IMR-90 (cell line): ENCODE data around the gene RAPGEF2. TPM values are rescaled to one million over a fixed set of nuclear protein-coding genes. Genes with fewer than 3 reads are reported as not detected.

Experiments used
- ATAC-seq: fragments of 200-7000 bp; cut with Tn5 transposase; 2 replicates; pipeline ENCODE4 v1.9.1; 2020; ENCODE audit warnings: low read depth, mild to moderate bottlenecking, moderate library complexity
- BruUV-seq: library from RNA; stranded (reverse); fragments of 400-500 nt; replicated peaks from 2 replicates; lab custom pipeline; 2021; lab: Mats Ljungman, UMichigan
- CTCF ChIA-PET: fragments of 300-600 bp; formaldehyde crosslinking; extraction: SDS; loops from one replicate; lab custom pipeline; 2021; ENCODE audit warnings: antibody characterized with exemption; lab: Yijun Ruan, JAX
- POLR2A ChIA-PET: fragments of 300-600 bp; sonication (Branson Sonifier 250); formaldehyde crosslinking; loops from one replicate; lab custom pipeline; 2022; ENCODE audit warnings: antibody characterized with exemption; ENCODE audit not compliant: unreplicated experiment; lab: Charles Lee
- DNase-seq: peaks from one replicate; pipeline ENCODE4 v3.0.0; 2013
- H2AFZ ChIP-seq: replicated peaks from 2 replicates; pipeline ENCODE3; 2013; ENCODE audit warnings: low read length, mild to moderate bottlenecking; ENCODE audit not compliant: poor library complexity
- H2AK5ac ChIP-seq: 2 replicates; pipeline ENCODE4 v1.6.1; 2013; ENCODE audit warnings: low read depth, low read length, inconsistent platforms
- H2AK9ac ChIP-seq: replicated peaks from 2 replicates; pipeline ENCODE3; 2013; ENCODE audit warnings: mild to moderate bottlenecking, low read depth, low read length, moderate library complexity; ENCODE audit not compliant: poor library complexity
- H2BK120ac ChIP-seq: 2 replicates; pipeline ENCODE4 v1.6.1; 2013; ENCODE audit warnings: low read depth, low read length, inconsistent platforms
- H2BK15ac ChIP-seq: 3 replicates; pipeline ENCODE4 v1.6.1; 2013; ENCODE audit warnings: low read depth, low read length, inconsistent platforms
- H2BK20ac ChIP-seq: 2 replicates; pipeline ENCODE4 v1.6.1; 2013; ENCODE audit warnings: low read depth, mild to moderate bottlenecking, inconsistent platforms, low read length, moderate library complexity
- H2BK5ac ChIP-seq: 2 replicates; pipeline ENCODE4 v1.6.1; 2013; ENCODE audit warnings: mild to moderate bottlenecking, low read depth, low read length, inconsistent platforms; ENCODE audit not compliant: poor library complexity, severe bottlenecking
- H3K14ac ChIP-seq: replicated peaks from 2 replicates; pipeline ENCODE4 v1.6.1; 2013; ENCODE audit warnings: low read depth, low read length, inconsistent platforms
- H3K18ac ChIP-seq: 2 replicates; pipeline ENCODE4 v1.6.1; 2013; ENCODE audit warnings: low read depth, low read length, control low read depth
- H3K23ac ChIP-seq: 2 replicates; pipeline ENCODE4 v1.6.1; 2013; ENCODE audit warnings: low read depth, low read length, inconsistent platforms
- H3K27ac ChIP-seq: 2 replicates; pipeline ENCODE4 v1.5.1; 2013; ENCODE audit warnings: mild to moderate bottlenecking, control low read depth, low read length; ENCODE audit not compliant: insufficient read depth
- H3K27me3 ChIP-seq: 2 replicates; pipeline ENCODE4 v1.6.1; 2013; ENCODE audit warnings: low read length; ENCODE audit not compliant: control insufficient read depth, insufficient read depth
- H3K36me3 ChIP-seq: 2 replicates; pipeline ENCODE4 v1.6.1; 2013; ENCODE audit warnings: low read length, mixed read lengths; ENCODE audit not compliant: control insufficient read depth, insufficient read depth
- H3K4ac ChIP-seq: 2 replicates; pipeline ENCODE4 v1.6.1; 2013; ENCODE audit warnings: low read depth, low read length, inconsistent platforms
- H3K4me1 ChIP-seq: 2 replicates; pipeline ENCODE4 v1.6.1; 2013; ENCODE audit warnings: low read length, mixed read lengths; ENCODE audit not compliant: control insufficient read depth, insufficient read depth
- H3K4me2 ChIP-seq: 2 replicates; pipeline ENCODE4 v1.6.1; 2013; ENCODE audit warnings: low read depth, mild to moderate bottlenecking, control low read depth, low read length, moderate library complexity
- H3K4me3 ChIP-seq: 2 replicates; pipeline ENCODE4 v1.5.1; 2013; ENCODE audit warnings: low read depth, mild to moderate bottlenecking, control low read depth, low read length, moderate library complexity; ENCODE audit not compliant: insufficient read depth
- H3K56ac ChIP-seq: 2 replicates; pipeline ENCODE4 v1.6.1; 2013; ENCODE audit warnings: low read length, inconsistent platforms; ENCODE audit not compliant: insufficient read depth; ENCODE audit errors: extremely low read depth
- H3K79me1 ChIP-seq, 2 experiments: 2 replicates each; pipeline ENCODE4 v1.6.1; 2013; ENCODE audit warnings: low read length in 2 of 2, inconsistent platforms in 1 of 2, low read depth in 1 of 2
- H3K9ac ChIP-seq: 2 replicates; pipeline ENCODE4 v1.6.1; 2013; ENCODE audit warnings: low read depth, low read length, control low read depth
- H3K9me1 ChIP-seq: 2 replicates; pipeline ENCODE4 v1.6.1; 2013; ENCODE audit warnings: low read length, inconsistent platforms; ENCODE audit not compliant: insufficient read depth
- H3K9me3 ChIP-seq: 2 replicates; pipeline ENCODE4 v1.6.1; 2013; ENCODE audit warnings: low read length; ENCODE audit not compliant: control insufficient read depth, insufficient read depth
- H4K20me1 ChIP-seq: 2 replicates; pipeline ENCODE4 v1.6.1; 2013; ENCODE audit warnings: low read length, inconsistent platforms; ENCODE audit not compliant: insufficient read depth
- H4K5ac ChIP-seq: 2 replicates; pipeline ENCODE4 v1.6.1; 2013; ENCODE audit warnings: mild to moderate bottlenecking, low read depth, low read length, control low read depth
- H4K8ac ChIP-seq, 2 experiments: 2 replicates each; pipeline ENCODE4 v1.6.1; 2013; ENCODE audit warnings: low read depth in 2 of 2, low read length in 2 of 2, control low read depth in 1 of 2, inconsistent platforms in 1 of 2
- H4K91ac ChIP-seq: 2 replicates; pipeline ENCODE4 v1.6.1; 2013; ENCODE audit warnings: low read depth, low read length, inconsistent platforms; ENCODE audit not compliant: insufficient read depth
- MAFK ChIP-seq: IDR thresholded peaks from 2 replicates; pipeline ENCODE4 v1.6.1; 2012; ENCODE audit warnings: low read depth, low read length, improper control_type of control experiment
- MAZ ChIP-seq: IDR thresholded peaks from 2 replicates; pipeline ENCODE4 v1.6.1; 2012; ENCODE audit warnings: low read depth, mild to moderate bottlenecking, low read length, improper control_type of control experiment, moderate library complexity, borderline replicate concordance
- NFE2L2 ChIP-seq: fragments of 150-350 bp; IDR thresholded peaks from 2 replicates; pipeline ENCODE4 v1.6.1; 2016; ENCODE audit warnings: low read depth, mild to moderate bottlenecking, low read length
- RFX5 ChIP-seq: IDR thresholded peaks from 2 replicates; pipeline ENCODE4 v1.8.0; 2012; ENCODE audit warnings: low read depth, mild to moderate bottlenecking, low read length, moderate library complexity
- dilution Hi-C: fragments of 300-500 bp; cut with HindIII; formaldehyde crosslinking; loops from one replicate; pipeline ENCODE4 v1.14.3; 2018; ENCODE audit warnings: low sequenced_read_pairs; ENCODE audit not compliant: unreplicated experiment
- in situ Hi-C: fragments of 300-500 bp; cut with MboI; formaldehyde crosslinking; loops from 3 replicates; pipeline ENCODE4 v1.14.3; 2019; ENCODE audit warnings: low sequenced_read_pairs, inconsistent platforms, mixed read lengths
- intact Hi-C: fragments of 100-400 bp; cut with micrococcal nuclease; formaldehyde crosslinking; loops from 2 replicates; pipeline ENCODE4 v1.10.0; 2022
- polyA plus RNA-seq, 3 experiments: library from polyadenylated mRNA; depleted of rRNA; stranded (reverse); fragments of >200 nt; gene quantifications; 2 replicates each; pipeline ENCODE4 v1.2.3, GENCODE V29; 2012; ENCODE audit warnings: low replicate concordance in 1 of 3
- total RNA-seq: library from RNA; depleted of rRNA; stranded (reverse); fragments of >200 nt; gene quantifications from 2 replicates; pipeline ENCODE4 v1.2.3, GENCODE V29; 2012

The RAPGEF2 gene
- total and polyA plus RNA-seq, 2 of the 4 experiments (the other 2 are of a cell fraction): 27.6 to 109 TPM

DNA sequence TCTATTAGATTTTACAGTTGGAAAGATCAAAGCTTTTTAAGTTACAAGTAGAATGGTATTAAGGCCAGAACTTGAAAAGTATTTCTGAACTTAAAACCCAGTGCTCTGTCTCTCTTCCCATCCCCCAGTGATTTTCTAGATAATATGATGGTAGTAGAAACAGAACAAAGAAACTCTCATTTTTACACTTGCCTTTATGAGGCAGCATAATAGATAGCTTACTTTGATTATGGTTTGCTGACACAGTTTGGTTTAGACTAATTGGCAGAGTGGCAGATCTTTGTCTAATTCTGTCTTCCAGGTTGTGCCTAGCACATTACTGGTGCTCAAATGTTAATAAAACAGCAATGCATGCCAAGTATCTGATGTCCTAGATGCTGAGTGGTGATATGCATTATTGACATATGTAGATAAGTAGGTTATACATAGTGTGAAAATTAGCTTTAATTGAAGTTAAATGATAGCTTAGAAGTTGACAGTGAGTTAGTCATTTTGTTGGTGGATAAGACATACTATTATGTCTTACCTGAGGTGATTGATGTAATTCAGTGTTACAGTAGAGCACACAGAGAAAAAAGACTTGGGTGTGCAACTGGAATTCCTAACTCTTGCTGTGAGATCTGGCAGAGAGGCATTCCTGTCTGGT lies 4.3 kb upstream of the RAPGEF2 start:
- no peak for DNase-seq
- no peak overlapping the region for H2BK20ac ChIP-seq

More for the DNA sequence above, 4.3 kb upstream of the RAPGEF2 start:
- no peak overlapping the region for H2AK9ac ChIP-seq
- no peak overlapping the region for H3K27ac ChIP-seq
- peaks cover 14% of the 10 kb centered on the region for H3K27me3 ChIP-seq
- ATAC-seq: no peak
- no peak for TF ChIP-seq NFE2L2
- TF ChIP-seq MAFK: no peak
- TF ChIP-seq MAZ: no peak
- TF ChIP-seq RFX5: no peak
- H3K14ac ChIP-seq: no peak overlapping the region
- no peaks in the 10 kb centered on the region for H3K79me1 ChIP-seq
- H3K9me1 ChIP-seq: no peaks in the 10 kb centered on the region
- CTCF ChIA-PET: no interaction called here
- no peak overlapping the region for H3K4ac ChIP-seq
- H4K5ac ChIP-seq: no peak overlapping the region
- H3K9ac ChIP-seq: no peak overlapping the region
- in situ Hi-C loops (no loop called here), intact Hi-C loops (no loop called here), dilution Hi-C loops (no loop called here)
- no peak overlapping the region for H2BK15ac ChIP-seq
- no peak overlapping the region for H3K56ac ChIP-seq
- POLR2A ChIA-PET: no interaction called here
- no peak overlapping the region for H2AFZ ChIP-seq
- no peak overlapping the region for H3K23ac ChIP-seq
- H3K18ac ChIP-seq: no peak overlapping the region
- no peaks in the 10 kb centered on the region for H4K20me1 ChIP-seq
- no peak overlapping the region for H2BK5ac ChIP-seq
- no peak overlapping the region for H2BK120ac ChIP-seq
- no TSS peak for BruUV-seq
- H4K8ac ChIP-seq: no peak overlapping the region
- no peak overlapping the region for H4K91ac ChIP-seq
- H3K4me1 ChIP-seq: no peaks in the 10 kb centered on the region
- no peaks in the 10 kb centered on the region for H3K36me3 ChIP-seq
- H3K4me2 ChIP-seq: no peak overlapping the region
- no peaks in the 10 kb centered on the region for H3K9me3 ChIP-seq
- no peak overlapping the region for H2AK5ac ChIP-seq
- H3K4me3 ChIP-seq: no peak overlapping the region
